Measurements from ENCODE around the gene RALBP1.

RALBP1 gene

GRCh38 chr18:9506046-9506792, 30.9 kb downstream of the RALBP1 start (continued):
- TF ChIP-seq ZNF26 (tag by site-specific recombination; IDR thresholded peaks at IDR 0.05), result no peak
- no peak for TF ChIP-seq ZNF654 (tag by site-specific recombination; IDR thresholded peaks at IDR 0.05; ENCODE audit: low read depth)
- no peak for TF ChIP-seq ZBTB8A (tag by site-specific recombination; IDR thresholded peaks at IDR 0.05)
- TF ChIP-seq ZFP69B (tag by site-specific recombination; IDR thresholded peaks at IDR 0.05), result no peak
- no peak for TF ChIP-seq ZNF639 (tag by site-specific recombination; IDR thresholded peaks at IDR 0.05)
- TF ChIP-seq ZNF544 (tag by site-specific recombination; IDR thresholded peaks at IDR 0.05), result no peak
- no peak for TF ChIP-seq ZNF169 (tag by site-specific recombination; IDR thresholded peaks at IDR 0.05)
- no peak for TF ChIP-seq CTCF (tag by site-specific recombination; IDR thresholded peaks at IDR 0.05)
- no peak; the same call in 1 of the 2 replicates for TF ChIP-seq KLF16 (tag by site-specific recombination; IDR thresholded peaks at IDR 0.05)
- no peak for TF ChIP-seq BCL11A (tag by site-specific recombination; IDR thresholded peaks at IDR 0.05; ENCODE audit: low read depth)
- no peak for TF ChIP-seq ZNF2 (tag by site-specific recombination; IDR thresholded peaks at IDR 0.05)
- TF ChIP-seq ZNF248 (tag by site-specific recombination; IDR thresholded peaks at IDR 0.05), result no peak
- TF ChIP-seq ZNF76 (tag by site-specific recombination; IDR thresholded peaks at IDR 0.05; ENCODE audit: borderline replicate concordance, low read depth), result no peak
- TF ChIP-seq TRIM28 (IDR thresholded peaks at IDR 0.05; ENCODE audit: borderline replicate concordance, low read length), result no peak
- no peak for TF ChIP-seq ZNF184 (tag by site-specific recombination; IDR thresholded peaks at IDR 0.05)
- TF ChIP-seq SCRT1 (tag by site-specific recombination; IDR thresholded peaks at IDR 0.05; ENCODE audit: borderline replicate concordance), result 0 out of 2 replicates have a peak, but pooled peaks have one; percentile 45
- no peak for TF ChIP-seq ZNF585B (tag by site-specific recombination; IDR thresholded peaks at IDR 0.05)
- no peak for TF ChIP-seq ZNF791 (tag by site-specific recombination; IDR thresholded peaks at IDR 0.05)
- peak; percentile 64 for TF ChIP-seq OSR2 (tag by site-specific recombination; IDR thresholded peaks at IDR 0.05)
- TF ChIP-seq HOXD13 (CRISPR knock-in tag; IDR thresholded peaks at IDR 0.05; ENCODE audit: borderline replicate concordance), result no peak
- TF ChIP-seq ZBTB10 (tag by site-specific recombination; IDR thresholded peaks at IDR 0.05), result no peak
- TF ChIP-seq ZNF24 (tag by site-specific recombination; IDR thresholded peaks at IDR 0.05), result no peak
- TF ChIP-seq ZNF664 (tag by site-specific recombination; IDR thresholded peaks at IDR 0.05), result no peak
- TF ChIP-seq PRDM2 (tag by site-specific recombination; IDR thresholded peaks at IDR 0.05; ENCODE audit: borderline replicate concordance), result no peak
- no peak for TF ChIP-seq SCRT2 (tag by site-specific recombination; IDR thresholded peaks at IDR 0.05)
- TF ChIP-seq ZNF37A (tag by site-specific recombination; IDR thresholded peaks at IDR 0.05), result no peak
- no peak for TF ChIP-seq ZNF416 (tag by site-specific recombination; IDR thresholded peaks at IDR 0.05)
- TF ChIP-seq ZNF768 (tag by site-specific recombination; IDR thresholded peaks at IDR 0.05), result no peak

All from HEK293 (cell line).